ENCODE measurements around the gene TREML1. TPM values are rescaled to one million over a fixed set of nuclear protein-coding genes. Genes with fewer than 3 reads are reported as not detected.

Gene TREML1
- total RNA-seq, 1 experiment from 2014 or later = not detected

DNA sequence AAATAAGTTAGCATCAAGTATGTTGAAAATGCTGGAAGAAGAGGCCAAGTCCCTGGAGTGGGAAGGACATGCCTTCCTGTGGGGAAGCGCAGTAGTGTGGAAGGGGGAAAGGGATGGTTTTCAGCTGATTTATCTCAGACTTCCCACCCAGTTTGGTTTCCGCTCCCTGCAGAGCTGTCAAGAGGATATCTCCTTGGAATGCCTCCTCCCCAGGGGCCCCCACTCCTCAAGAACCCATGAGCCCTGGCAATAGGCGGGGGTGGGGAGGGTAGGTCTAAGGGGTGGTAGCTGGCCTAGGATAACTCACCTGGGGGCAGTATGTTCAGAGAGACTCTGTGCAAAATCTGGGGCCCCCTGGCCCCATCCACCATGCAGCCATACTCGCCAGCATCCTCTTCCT lies 696 bp downstream of the TREML1 start:
- intact Hi-C loops (cut with micrococcal nuclease; ENCODE audit: unreplicated experiment) = no loop called here
- POLR2A ChIA-PET (ENCODE audit: unreplicated experiment) = no interaction called here
- no peak overlapping the region for H3K4me2 ChIP-seq

DNA sequence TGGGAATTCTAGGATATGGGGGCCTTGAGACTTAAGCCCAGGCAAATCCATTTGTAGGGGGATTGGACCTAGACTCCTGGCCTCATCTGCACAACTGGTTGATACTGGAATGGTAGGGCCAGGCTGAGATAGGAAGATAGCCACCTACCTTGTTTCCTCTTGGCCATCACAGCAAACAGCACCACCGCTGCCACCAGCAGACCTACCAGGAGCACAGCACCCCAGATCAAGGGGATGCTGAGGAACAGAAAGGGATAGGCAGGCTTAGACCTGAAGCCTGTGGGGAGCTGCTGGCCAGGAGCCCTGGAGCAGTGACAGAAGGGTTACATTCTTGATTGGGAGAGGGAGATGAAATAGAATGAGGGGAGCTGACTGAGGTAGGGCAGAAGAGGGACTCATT lies 3.5 kb downstream of the TREML1 start:
- no TSS peak for BruUV-seq (replicated peaks)
- Histone ChIP-seq H4K20me1 (ENCODE audit: insufficient read depth) (no peaks in the 10 kb centered on the region), H3K27ac (no peak overlapping the region), H3K9me3 (ENCODE audit: insufficient read depth, low read depth) (no peaks in the 10 kb centered on the region), H3F3A (ENCODE audit: insufficient read depth, low read depth) (no peaks in the 10 kb centered on the region), H3K36me3 (ENCODE audit: low read depth) (no peaks in the 10 kb centered on the region), H3K27me3 (ENCODE audit: insufficient read depth, low read depth) (no peaks in the 10 kb centered on the region; the same call in 1 of the 2 replicates), H3K4me2 (no peak overlapping the region), H3K4me3 (no peak overlapping the region), H3K9me2 (ENCODE audit: insufficient read depth) (no peaks in the 10 kb centered on the region), H3K79me2 (ENCODE audit: low read depth) (no peaks in the 10 kb centered on the region), H3K4me1 (replicated peaks; ENCODE audit: insufficient read depth) (no peaks in the 10 kb centered on the region), H2AFZ (no peak overlapping the region)
- TF ChIP-seq EZH2 (IDR thresholded peaks at IDR 0.05; ENCODE audit: low read depth) (no peak), CTCF (conservative IDR thresholded peaks at IDR 0.05) (no peak)
- intact Hi-C loops (cut with micrococcal nuclease; ENCODE audit: unreplicated experiment) = no loop called here
- no peak for DNase-seq
- ChIA-PET CTCF (no interaction called here), POLR2A (ENCODE audit: unreplicated experiment) (no interaction called here)

More for the DNA sequence above, 696 bp downstream of the TREML1 start:
- TF ChIP-seq CTCF (conservative IDR thresholded peaks at IDR 0.05) (no peak), EZH2 (IDR thresholded peaks at IDR 0.05; ENCODE audit: low read depth) (no peak)
- Histone ChIP-seq H3K4me1 (replicated peaks; ENCODE audit: insufficient read depth) (no peaks in the 10 kb centered on the region), H3F3A (ENCODE audit: insufficient read depth, low read depth) (no peaks in the 10 kb centered on the region), H2AFZ (no peak overlapping the region), H3K4me3 (no peak overlapping the region), H3K27me3 (ENCODE audit: insufficient read depth, low read depth) (peaks cover 16% of the 10 kb centered on the region), H3K79me2 (ENCODE audit: low read depth) (no peaks in the 10 kb centered on the region), H4K20me1 (ENCODE audit: insufficient read depth) (no peaks in the 10 kb centered on the region), H3K9me3 (ENCODE audit: insufficient read depth, low read depth) (no peaks in the 10 kb centered on the region), H3K9me2 (ENCODE audit: insufficient read depth) (no peaks in the 10 kb centered on the region), H3K36me3 (ENCODE audit: low read depth) (no peaks in the 10 kb centered on the region), H3K27ac (no peak overlapping the region)
- CTCF ChIA-PET = no interaction called here
- no peak for DNase-seq
- BruUV-seq (replicated peaks) = no TSS peak

- no peaks in the 10 kb centered on the region for H3K9me3 ChIP-seq (ENCODE audit: insufficient read depth, low read depth)
- ChIA-PET POLR2A (ENCODE audit: unreplicated experiment) (no interaction called here), CTCF (no interaction called here)
- intact Hi-C loops (cut with micrococcal nuclease; ENCODE audit: unreplicated experiment) = no loop called here
- H3K4me3 ChIP-seq = no peak overlapping the region
- no peaks in the 10 kb centered on the region for H3K9me2 ChIP-seq (ENCODE audit: insufficient read depth)
- H4K20me1 ChIP-seq (ENCODE audit: insufficient read depth) = no peaks in the 10 kb centered on the region
- TF ChIP-seq CTCF (conservative IDR thresholded peaks at IDR 0.05) = no peak
- TF ChIP-seq EZH2 (IDR thresholded peaks at IDR 0.05; ENCODE audit: low read depth) = no peak
- H3F3A ChIP-seq (ENCODE audit: insufficient read depth, low read depth) = no peaks in the 10 kb centered on the region
- no peak overlapping the region for H3K4me2 ChIP-seq
- no peaks in the 10 kb centered on the region for H3K4me1 ChIP-seq (replicated peaks; ENCODE audit: insufficient read depth)
- H3K27me3 ChIP-seq (ENCODE audit: insufficient read depth, low read depth) = no peaks in the 10 kb centered on the region; the same call in 1 of the 2 replicates
- H3K27ac ChIP-seq = no peak overlapping the region
- no TSS peak for BruUV-seq (replicated peaks)
- no peaks in the 10 kb centered on the region for H3K79me2 ChIP-seq (ENCODE audit: low read depth)
- no peaks in the 10 kb centered on the region for H3K36me3 ChIP-seq (ENCODE audit: low read depth)
- no peak overlapping the region for H2AFZ ChIP-seq
- DNase-seq = no peak
Measured at GRCh38 chr6:41147917-41148316, 6.2 kb downstream of the TREML1 start.

All from PC-9 (cell line).